ENCODE results near the gene RBM20. TPM values are rescaled to one million over a fixed set of nuclear protein-coding genes. Genes with fewer than 3 reads are reported as not detected.

Gene RBM20
- total and polyA plus RNA-seq, 2 of the 13 experiments (the other 11 are each of a cell fraction or from before 2014, with no cell fraction given): 0.02 to 0.22 TPM

- Histone ChIP-seq H3K27me3 (ENCODE audit: control insufficient read depth in 1 of 2, insufficient read depth in 2 of 2, low read length in 2 of 2) (no peaks in the 10 kb centered on the region), H2AFZ (ENCODE audit: low read length) (peak within 1 kb of the TSS; percentile 79), H3K4me1 (ENCODE audit: insufficient read depth, low read length) (peaks cover 45% of the 10 kb centered on the region), H3K36me3 (replicated peaks in 1 of 2; ENCODE audit: control insufficient read depth in 1 of 2, insufficient read depth in 2 of 2, low read length in 2 of 2) (peaks cover 2 to 5% of the 10 kb centered on the region in 2 experiments; a peak in 2 of 5 replicates), H3K4me2 (ENCODE audit: low read depth, low read length) (peak within 1 kb of the TSS; percentile 87), H3K79me2 (ENCODE audit: insufficient read depth, low read length) (peaks cover 30% of the 10 kb centered on the region), H3K4me3 (replicated peaks in 1 of 3; ENCODE audit: insufficient read depth in 1 of 3, low read depth in 2 of 3, low read length in 3 of 3) (peak within 1 kb of the TSS; percentile 72 to 82 (median 76)), H4K20me1 (ENCODE audit: insufficient read depth, low read length) (peaks cover 6% of the 10 kb centered on the region; the same call in 1 of the 2 replicates), H3K9ac (ENCODE audit: insufficient read depth, low read depth, low read length) (peak within 1 kb of the TSS; percentile 78), H3K9me3 (ENCODE audit: low read length) (no peaks in the 10 kb centered on the region), H3K27ac (ENCODE audit: extremely low read length, insufficient read depth, low read length) (peak within 1 kb of the TSS; percentile 92)
- intact Hi-C loops (cut with micrococcal nuclease; ENCODE audit: unreplicated experiment): loop anchor here (5.0 kb wide), 3 partner anchors 39 to 124 kb away; no protein-coding TSS in a partner anchor
- CTCF ChIA-PET (ENCODE audit: low intra/inter-chr PET ratio, low total read pairs): no interaction called here
- TSS peak; percentile 91 for BruUV-seq (replicated peaks)
- in situ Hi-C loops (cut with HindIII; ENCODE audit: extremely low pct_ligation_motif_present, low pct_unique_long_range_greater_than_20kb): no loop called here
- DNase-seq (ENCODE audit: low spot score) (peak; percentile 94), FAIRE-seq (peak; percentile 92), ATAC-seq (peak; percentile 93)
- 8% methylated on average over 37 of the region's 47 CpGs for WGBS (ENCODE audit: low lambda C conversion rate)
- POLR2A ChIA-PET: interaction anchor here (0.6 to 1.3 kb wide), 23 partner anchors 10 to 864 kb away, joined by 3 to 53 read pairs (median 4); partner anchors contain the start of genes ADD3, BBIP1 and SHOC2
- TF ChIP-seq, protein P1, sequence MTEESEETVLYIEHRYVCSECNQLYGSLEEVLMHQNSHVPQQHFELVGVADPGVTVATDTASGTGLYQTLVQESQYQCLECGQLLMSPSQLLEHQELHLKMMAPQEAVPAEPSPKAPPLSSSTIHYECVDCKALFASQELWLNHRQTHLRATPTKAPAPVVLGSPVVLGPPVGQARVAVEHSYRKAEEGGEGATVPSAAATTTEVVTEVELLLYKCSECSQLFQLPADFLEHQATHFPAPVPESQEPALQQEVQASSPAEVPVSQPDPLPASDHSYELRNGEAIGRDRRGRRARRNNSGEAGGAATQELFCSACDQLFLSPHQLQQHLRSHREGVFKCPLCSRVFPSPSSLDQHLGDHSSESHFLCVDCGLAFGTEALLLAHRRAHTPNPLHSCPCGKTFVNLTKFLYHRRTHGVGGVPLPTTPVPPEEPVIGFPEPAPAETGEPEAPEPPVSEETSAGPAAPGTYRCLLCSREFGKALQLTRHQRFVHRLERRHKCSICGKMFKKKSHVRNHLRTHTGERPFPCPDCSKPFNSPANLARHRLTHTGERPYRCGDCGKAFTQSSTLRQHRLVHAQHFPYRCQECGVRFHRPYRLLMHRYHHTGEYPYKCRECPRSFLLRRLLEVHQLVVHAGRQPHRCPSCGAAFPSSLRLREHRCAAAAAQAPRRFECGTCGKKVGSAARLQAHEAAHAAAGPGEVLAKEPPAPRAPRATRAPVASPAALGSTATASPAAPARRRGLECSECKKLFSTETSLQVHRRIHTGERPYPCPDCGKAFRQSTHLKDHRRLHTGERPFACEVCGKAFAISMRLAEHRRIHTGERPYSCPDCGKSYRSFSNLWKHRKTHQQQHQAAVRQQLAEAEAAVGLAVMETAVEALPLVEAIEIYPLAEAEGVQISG (CRISPR knock-in tag; IDR thresholded peaks at IDR 0.05): peak; percentile 44; the same call in 1 of the 2 replicates
- TF ChIP-seq NFATC3 (CRISPR knock-in tag; IDR thresholded peaks at IDR 0.05) (0 out of 2 replicates have a peak, but pooled peaks have one; percentile 18), TSC22D2 (CRISPR knock-in tag; IDR thresholded peaks at IDR 0.05; ENCODE audit: borderline replicate concordance) (no peak), ZNF589 (CRISPR knock-in tag; conservative IDR thresholded peaks at IDR 0.05) (no peak; the same call in 1 of the 2 replicates), JUND (CRISPR knock-in tag; IDR thresholded peaks at IDR 0.05) (no peak), POLR2A (IDR thresholded peaks at IDR 0.05; ENCODE audit: insufficient read depth in 1 of 2, low read depth in 2 of 2, low read length in 2 of 2) (peak; percentile 70 to 80), PCBP1 (IDR thresholded peaks at IDR 0.05; ENCODE audit: borderline replicate concordance, low read depth, low read length) (peak; percentile 70; the same call in 1 of the 2 replicates), ZNF772 (CRISPR knock-in tag; IDR thresholded peaks at IDR 0.05) (no peak), ZNF883 (CRISPR knock-in tag; IDR thresholded peaks at IDR 0.05; ENCODE audit: not compliant biosample characterization) (no peak), ISL2 (CRISPR knock-in tag; IDR thresholded peaks at IDR 0.05) (no peak), ZFP36L1 (CRISPR knock-in tag; IDR thresholded peaks at IDR 0.05) (no peak; the same call in 1 of the 2 replicates), MIER3 (CRISPR knock-in tag; IDR thresholded peaks at IDR 0.05; ENCODE audit: borderline replicate concordance) (no peak), ZNF17 (CRISPR knock-in tag; IDR thresholded peaks at IDR 0.05) (no peak), ATAD3A (CRISPR knock-in tag; IDR thresholded peaks at IDR 0.05) (no peak), MBNL3 (CRISPR knock-in tag; conservative IDR thresholded peaks at IDR 0.05) (no peak), ZHX1 (CRISPR knock-in tag; IDR thresholded peaks at IDR 0.05; ENCODE audit: low read depth) (no peak)
- TF ChIP-seq, protein P2, sequence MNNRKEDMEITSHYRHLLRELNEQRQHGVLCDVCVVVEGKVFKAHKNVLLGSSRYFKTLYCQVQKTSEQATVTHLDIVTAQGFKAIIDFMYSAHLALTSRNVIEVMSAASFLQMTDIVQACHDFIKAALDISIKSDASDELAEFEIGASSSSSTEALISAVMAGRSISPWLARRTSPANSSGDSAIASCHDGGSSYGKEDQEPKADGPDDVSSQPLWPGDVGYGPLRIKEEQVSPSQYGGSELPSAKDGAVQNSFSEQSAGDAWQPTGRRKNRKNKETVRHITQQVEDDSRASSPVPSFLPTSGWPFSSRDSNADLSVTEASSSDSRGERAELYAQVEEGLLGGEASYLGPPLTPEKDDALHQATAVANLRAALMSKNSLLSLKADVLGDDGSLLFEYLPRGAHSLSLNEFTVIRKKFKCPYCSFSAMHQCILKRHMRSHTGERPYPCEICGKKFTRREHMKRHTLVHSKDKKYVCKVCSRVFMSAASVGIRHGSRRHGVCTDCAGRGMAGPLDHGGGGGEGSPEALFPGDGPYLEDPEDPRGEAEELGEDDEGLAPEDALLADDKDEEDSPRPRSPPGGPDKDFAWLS (CRISPR knock-in tag; IDR thresholded peaks at IDR 0.05; ENCODE audit: borderline replicate concordance): no peak
Measured at GRCh38 chr10:110871298-110872084, 227.4 kb downstream of the RBM20 start, which contains the start of gene PDCD4. Gene PDCD4, plus strand, starts transcription at chr10:110871928. Its CDS starts 4,100 bp downstream, at chr10:110876028.
